ENCODE data around the gene BCO1. TPM values are rescaled to one million over a fixed set of nuclear protein-coding genes. Genes with fewer than 3 reads are reported as not detected.

Gene BCO1
- total and polyA plus RNA-seq, 7 donors: 0.10 TPM; not detected in 5

DNA sequence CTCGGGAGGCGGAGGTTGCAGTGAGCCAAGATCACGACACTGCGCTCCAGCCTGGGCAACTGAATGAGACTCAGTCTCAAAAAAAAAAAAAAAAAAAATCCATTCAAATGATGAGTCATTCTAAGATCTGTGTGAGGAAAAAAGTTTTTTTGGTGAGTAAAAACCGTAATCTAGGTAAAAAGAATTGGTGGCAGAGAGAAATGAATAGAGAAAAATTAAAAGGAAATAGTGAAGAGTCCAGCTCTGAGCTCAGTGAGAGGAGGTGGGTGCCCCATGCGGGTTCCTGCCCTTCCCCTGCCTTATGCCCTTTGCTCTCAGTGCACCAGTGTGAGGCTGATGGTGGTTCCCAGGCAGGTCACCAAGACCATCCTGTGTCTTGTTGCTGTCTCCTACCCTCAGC is 97.2 kb downstream of the BCO1 start:
- Histone ChIP-seq H3K9me3 (no peaks in the 10 kb centered on the region), H3K4me3 (no peak overlapping the region), H3K27ac (no peak overlapping the region), H3K4me1 (no peaks in the 10 kb centered on the region), H3K27me3 (ENCODE audit: insufficient read depth in 3 of 3, low read length in 2 of 3) (no peaks in the 10 kb centered on the region), H3K36me3 (ENCODE audit: insufficient read depth in 1 of 2, low read depth in 1 of 2) (no peaks in the 10 kb centered on the region)
- ATAC-seq: no peak
- no peak for DNase-seq
- WGBS, 3 donors: 90 to 98% (median 98%) methylated on average over 6 of the region's 6 CpGs
- intact Hi-C loops (cut with DNase I): no loop called here
- TF ChIP-seq, protein P1, sequence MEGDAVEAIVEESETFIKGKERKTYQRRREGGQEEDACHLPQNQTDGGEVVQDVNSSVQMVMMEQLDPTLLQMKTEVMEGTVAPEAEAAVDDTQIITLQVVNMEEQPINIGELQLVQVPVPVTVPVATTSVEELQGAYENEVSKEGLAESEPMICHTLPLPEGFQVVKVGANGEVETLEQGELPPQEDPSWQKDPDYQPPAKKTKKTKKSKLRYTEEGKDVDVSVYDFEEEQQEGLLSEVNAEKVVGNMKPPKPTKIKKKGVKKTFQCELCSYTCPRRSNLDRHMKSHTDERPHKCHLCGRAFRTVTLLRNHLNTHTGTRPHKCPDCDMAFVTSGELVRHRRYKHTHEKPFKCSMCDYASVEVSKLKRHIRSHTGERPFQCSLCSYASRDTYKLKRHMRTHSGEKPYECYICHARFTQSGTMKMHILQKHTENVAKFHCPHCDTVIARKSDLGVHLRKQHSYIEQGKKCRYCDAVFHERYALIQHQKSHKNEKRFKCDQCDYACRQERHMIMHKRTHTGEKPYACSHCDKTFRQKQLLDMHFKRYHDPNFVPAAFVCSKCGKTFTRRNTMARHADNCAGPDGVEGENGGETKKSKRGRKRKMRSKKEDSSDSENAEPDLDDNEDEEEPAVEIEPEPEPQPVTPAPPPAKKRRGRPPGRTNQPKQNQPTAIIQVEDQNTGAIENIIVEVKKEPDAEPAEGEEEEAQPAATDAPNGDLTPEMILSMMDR (IDR thresholded peaks at IDR 0.05): no peak

DNA sequence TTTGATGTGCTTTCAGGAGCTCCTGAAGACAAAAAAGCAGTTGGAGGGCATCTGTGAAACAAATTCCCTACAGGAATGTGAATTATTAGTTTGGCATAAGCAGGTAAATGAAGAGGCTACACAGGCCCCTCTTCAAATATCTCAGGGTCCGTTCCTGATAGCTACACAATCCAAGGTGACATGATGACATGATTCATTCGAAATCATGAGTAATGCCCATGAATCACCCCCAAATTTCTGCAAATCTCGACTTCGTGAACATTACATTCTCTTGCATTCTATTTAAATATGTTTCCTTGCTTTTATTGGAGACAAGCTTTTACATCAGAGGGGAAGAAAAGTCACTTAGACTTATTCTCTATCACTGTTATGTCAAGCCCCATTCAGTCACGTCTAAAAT is 98.6 kb downstream of the BCO1 start:
- 93% methylated on average over 5 of the region's 5 CpGs for WGBS, 3 donors
- ATAC-seq: no peak

More for the DNA sequence above, 98.6 kb downstream of the BCO1 start:
- DNase-seq: no peak
- intact Hi-C loops (cut with DNase I): no loop called here
- Histone ChIP-seq H3K27me3 (ENCODE audit: insufficient read depth in 3 of 3, low read length in 2 of 3) (no peaks in the 10 kb centered on the region), H3K36me3 (ENCODE audit: insufficient read depth in 1 of 2, low read depth in 1 of 2) (no peaks in the 10 kb centered on the region), H3K4me3 (no peak overlapping the region), H3K9me3 (no peaks in the 10 kb centered on the region), H3K27ac (no peak overlapping the region), H3K4me1 (no peaks in the 10 kb centered on the region)
- TF ChIP-seq, protein P1 (IDR thresholded peaks at IDR 0.05): no peak

Other genes starting within 250 kb of the BCO1 start
- gene CMC2, start 231.8 kb upstream of the BCO1 start, total RNA-seq: 100 to 1,000 TPM in 1 of 4 donors, 10 to 100 TPM in 3; 58.8 to 121 (median 81.9) TPM
- 100 to 1,000 TPM; 257 to 334 (median 299) TPM for gene CMC2, start 231.8 kb upstream of the BCO1 start, polyA plus RNA-seq
- 1 to 10 TPM; 2.9 to 8.4 (median 7.9) TPM for gene CENPN, start 231.5 kb upstream of the BCO1 start, total RNA-seq
- 10 to 100 TPM in 1 of 3 donors, 1 to 10 TPM in 2; 3.8 to 20.6 (median 4.5) TPM for gene CENPN, start 231.5 kb upstream of the BCO1 start, polyA plus RNA-seq
- gene ATMIN, start 202.8 kb upstream of the BCO1 start, total RNA-seq: 10 to 100 TPM; 26.5 to 33.5 (median 28.4) TPM
- gene ATMIN, start 202.8 kb upstream of the BCO1 start, polyA plus RNA-seq: 10 to 100 TPM; 20.0 to 43.2 (median 28.8) TPM
- gene C16orf46, start 161.5 kb upstream of the BCO1 start, total RNA-seq: under 1 TPM; 0.27 to 0.63 (median 0.46) TPM
- gene C16orf46, start 161.5 kb upstream of the BCO1 start, polyA plus RNA-seq: 1 to 10 TPM in 1 of 3 donors, under 1 TPM in 2; 0.06 to 1.3 (median 0.85) TPM
- 10 to 100 TPM; 29.1 to 51.5 (median 39.1) TPM for gene GCSH, start 142.3 kb upstream of the BCO1 start, total RNA-seq
- gene GCSH, start 142.3 kb upstream of the BCO1 start, polyA plus RNA-seq: 10 to 100 TPM; 37.8 to 51.4 (median 48.9) TPM
- gene GAN, start 76.3 kb downstream of the BCO1 start, total RNA-seq: 1 to 10 TPM; 5.5 to 8.3 (median 7.2) TPM
- gene GAN, start 76.3 kb downstream of the BCO1 start, polyA plus RNA-seq: 1 to 10 TPM; 1.0 to 2.3 (median 2.3) TPM
- 1 to 10 TPM; 4.1 to 8.9 (median 7.8) TPM for gene CMIP, start 206.1 kb downstream of the BCO1 start, total RNA-seq
- 1 to 10 TPM; 1.4 to 3.3 (median 2.5) TPM for gene CMIP, start 206.1 kb downstream of the BCO1 start, polyA plus RNA-seq